Measurements from ENCODE around the gene ARHGDIB.
A peak's percentile ranks its signal among the peaks of the same experiment; 100 is the strongest.

ARHGDIB gene

GRCh38 chr12:14954269-14954668 is 7.1 kb downstream of the ARHGDIB start:
- DNase-seq = no peak

- DNase-seq = no peak
Observed at GRCh38 chr12:14953752-14954151, 7.6 kb downstream of the ARHGDIB start.

- DNase-seq = peak; percentile 85
Observed at GRCh38 chr12:14952299-14952921, 9.0 kb downstream of the ARHGDIB start.

- no peak for DNase-seq
Observed at GRCh38 chr12:14951851-14952250, 9.6 kb downstream of the ARHGDIB start.

GRCh38 chr12:14950982-14951746 is 10.2 kb downstream of the ARHGDIB start:
- peak; percentile 47 for DNase-seq

GRCh38 chr12:14950421-14950820 is 11.0 kb downstream of the ARHGDIB start:
- peak; percentile 71 for DNase-seq

- peak; percentile 43 for DNase-seq
Observed at GRCh38 chr12:14949631-14950030, 11.8 kb downstream of the ARHGDIB start.

GRCh38 chr12:14948672-14949071 is 12.7 kb downstream of the ARHGDIB start:
- DNase-seq = peak; percentile 92

- no peak for DNase-seq
Observed at GRCh38 chr12:14946861-14947260, 14.5 kb downstream of the ARHGDIB start.

GRCh38 chr12:14946162-14946561 is 15.2 kb downstream of the ARHGDIB start:
- no peak for DNase-seq

- DNase-seq = no peak
Observed at GRCh38 chr12:14942196-14942931, 19.0 kb downstream of the ARHGDIB start.

- no peak for DNase-seq
Observed at GRCh38 chr12:14941369-14941768, 20.0 kb downstream of the ARHGDIB start.

- no peak for DNase-seq
Observed at GRCh38 chr12:14938301-14938700, 23.1 kb downstream of the ARHGDIB start, which contains the start of gene ERP27. ERP27 (minus strand) TSS chr12:14938537; CDS start chr12:14938508, 29 bp downstream.

GRCh38 chr12:14937689-14938088 is 23.7 kb downstream of the ARHGDIB start:
- no peak for DNase-seq

GRCh38 chr12:14937014-14937413 is 24.4 kb downstream of the ARHGDIB start:
- DNase-seq = no peak

- no peak for DNase-seq
Observed at GRCh38 chr12:14936224-14936861, 25.1 kb downstream of the ARHGDIB start.

- no peak for DNase-seq
Observed at GRCh38 chr12:14935031-14935430, 26.4 kb downstream of the ARHGDIB start.

- DNase-seq = no peak
Observed at GRCh38 chr12:14934511-14934910, 26.9 kb downstream of the ARHGDIB start.

GRCh38 chr12:14931791-14932560 is 29.4 kb downstream of the ARHGDIB start:
- no peak for DNase-seq

GRCh38 chr12:14931359-14931758 is 30.0 kb downstream of the ARHGDIB start:
- DNase-seq = no peak

GRCh38 chr12:14930299-14930698 is 31.1 kb downstream of the ARHGDIB start:
- no peak for DNase-seq

GRCh38 chr12:14928931-14929330 is 32.5 kb downstream of the ARHGDIB start:
- no peak for DNase-seq

Data from activated CD4-positive, alpha-beta T cell treated with anti-CD3 and anti-CD28 coated beads, Interleukin-10, Interleukin-2, amounts not matched to agents 100 ng/mL and 50 ng/mL, durations not matched to agents 16 hours and 8 hours (primary cell).